ENCODE data around the gene THOC1. TPM values are rescaled to one million over a fixed set of nuclear protein-coding genes. Genes with fewer than 3 reads are reported as not detected.

THOC1 gene
- total RNA-seq, 1 donor from 2014 or later: 12.4 TPM

Other genes starting within 250 kb of the THOC1 start
- gene TUBB8B, start 218.4 kb downstream of the THOC1 start, total RNA-seq: not detected
- 48.3 TPM for gene USP14, start 109.5 kb downstream of the THOC1 start, total RNA-seq
- gene COLEC12, start 232.7 kb upstream of the THOC1 start, total RNA-seq: 8.3 TPM

Measured in left ventricle myocardium superior (tissue), 1 donor.